Transverse colon (tissue), 4 donors: ENCODE measurements around the gene HAP1.

Experiments used
- POLR2AphosphoS5 ChIP-seq, 3 donors: sonication (generic); formaldehyde crosslinking; IDR thresholded peaks; one replicate each; pipeline ENCODE4 v1.6.1; 2016; ENCODE audit warnings: antibody characterized with exemption in 3 of 3
- TF ChIP-seq, protein P1 (sequence below), 5 experiments: fragments of 200-600 bp in 3 of 5; fragments of 450-650 bp in 2 of 5; sonication (generic) in 3 of 5; IDR thresholded peaks; 1 replicate in 2 of 5; 2 replicates in 3 of 5; pipeline ENCODE4 v1.5.1; 2016 to 2017; ENCODE audit warnings: antibody characterized with exemption in 5 of 5, inconsistent platforms in 3 of 5, mild to moderate bottlenecking in 2 of 5, moderate library complexity in 1 of 5

DNA sequence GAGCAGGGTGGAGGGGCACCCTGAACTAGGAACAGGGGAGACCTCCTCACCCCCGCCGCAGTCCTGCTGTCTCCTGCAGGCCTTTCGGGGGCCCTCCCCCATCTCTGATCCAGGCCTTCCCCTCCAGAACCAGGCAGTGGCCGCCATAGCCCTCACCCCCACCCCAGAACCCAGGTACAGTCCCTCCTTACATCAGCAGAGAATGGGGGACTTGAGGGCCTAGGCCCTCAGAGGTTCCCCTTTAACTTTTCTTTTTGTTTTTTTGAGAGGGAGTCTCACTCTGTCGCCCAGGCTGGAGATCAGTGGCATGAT, 4.3 kb upstream of the HAP1 start:
- TF ChIP-seq, protein P1, sequence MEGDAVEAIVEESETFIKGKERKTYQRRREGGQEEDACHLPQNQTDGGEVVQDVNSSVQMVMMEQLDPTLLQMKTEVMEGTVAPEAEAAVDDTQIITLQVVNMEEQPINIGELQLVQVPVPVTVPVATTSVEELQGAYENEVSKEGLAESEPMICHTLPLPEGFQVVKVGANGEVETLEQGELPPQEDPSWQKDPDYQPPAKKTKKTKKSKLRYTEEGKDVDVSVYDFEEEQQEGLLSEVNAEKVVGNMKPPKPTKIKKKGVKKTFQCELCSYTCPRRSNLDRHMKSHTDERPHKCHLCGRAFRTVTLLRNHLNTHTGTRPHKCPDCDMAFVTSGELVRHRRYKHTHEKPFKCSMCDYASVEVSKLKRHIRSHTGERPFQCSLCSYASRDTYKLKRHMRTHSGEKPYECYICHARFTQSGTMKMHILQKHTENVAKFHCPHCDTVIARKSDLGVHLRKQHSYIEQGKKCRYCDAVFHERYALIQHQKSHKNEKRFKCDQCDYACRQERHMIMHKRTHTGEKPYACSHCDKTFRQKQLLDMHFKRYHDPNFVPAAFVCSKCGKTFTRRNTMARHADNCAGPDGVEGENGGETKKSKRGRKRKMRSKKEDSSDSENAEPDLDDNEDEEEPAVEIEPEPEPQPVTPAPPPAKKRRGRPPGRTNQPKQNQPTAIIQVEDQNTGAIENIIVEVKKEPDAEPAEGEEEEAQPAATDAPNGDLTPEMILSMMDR (IDR thresholded peaks at IDR 0.05) = no peak
- TF ChIP-seq POLR2AphosphoS5 (IDR thresholded peaks at IDR 0.05) = no peak
